Superior temporal gyrus (tissue), 1 donor: ENCODE results near the gene EFNA2.
A peak's percentile ranks its signal among the peaks of the same experiment; 100 is the strongest.

Experiments used
- DNase-seq: peaks from one replicate; pipeline ENCODE4 v3.0.0-alpha.2; 2016; ENCODE audit errors: extremely low spot score

EFNA2 gene

GRCh38 chr19:1260749-1261537 lies 24.7 kb upstream of the EFNA2 start:
- peak; percentile 97 for DNase-seq

GRCh38 chr19:1261538-1261797 lies 24.2 kb upstream of the EFNA2 start:
- DNase-seq: no peak

- peak; percentile 10 for DNase-seq
Measured at GRCh38 chr19:1261798-1262622, 23.7 kb upstream of the EFNA2 start.

GRCh38 chr19:1262623-1263123 lies 23.0 kb upstream of the EFNA2 start:
- DNase-seq: no peak

- no peak for DNase-seq
Measured at GRCh38 chr19:1263188-1263587, 22.5 kb upstream of the EFNA2 start.

- DNase-seq: peak; percentile 11
Measured at GRCh38 chr19:1264801-1265614, 20.7 kb upstream of the EFNA2 start.

- DNase-seq: peak; percentile 9
Measured at GRCh38 chr19:1265615-1266128, 20.0 kb upstream of the EFNA2 start.

GRCh38 chr19:1266129-1266915 lies 19.4 kb upstream of the EFNA2 start:
- peak; percentile 60 for DNase-seq

GRCh38 chr19:1266916-1267476 lies 18.7 kb upstream of the EFNA2 start:
- peak; percentile 72 for DNase-seq

- peak; percentile 7 for DNase-seq
Measured at GRCh38 chr19:1267477-1268225, 18.0 kb upstream of the EFNA2 start.

- no peak for DNase-seq
Measured at GRCh38 chr19:1268226-1269064, 17.2 kb upstream of the EFNA2 start.

- DNase-seq: peak; percentile 99
Measured at GRCh38 chr19:1269065-1269477, 16.6 kb upstream of the EFNA2 start, which contains the start of gene CIRBP. CIRBP (plus strand) TSS chr19:1269332; CDS start chr19:1270934, 1,602 bp downstream.

- DNase-seq: peak; percentile 77
Measured at GRCh38 chr19:1269478-1270212, 16.0 kb upstream of the EFNA2 start.

GRCh38 chr19:1270213-1270853 lies 15.3 kb upstream of the EFNA2 start:
- no peak for DNase-seq

GRCh38 chr19:1270854-1271527 lies 14.7 kb upstream of the EFNA2 start:
- no peak for DNase-seq

- DNase-seq: peak; percentile 7
Measured at GRCh38 chr19:1271528-1272422, 13.9 kb upstream of the EFNA2 start.
